KMS-11 (cell line): ENCODE measurements around the gene ATG4D.
"Not testable (repeated sequence)": the region's sequence is repeated elsewhere in the genome, so short reads cannot be mapped to it uniquely, and the experiment has no call there.

Source experiments
- H2AFZ ChIP-seq: fragments of 200-600 bp; sonication (generic); 2 replicates; pipeline ENCODE4 v1.6.1; 2016; ENCODE audit warnings: antibody characterized with exemption, mixed run types, low read depth
- H3K27ac ChIP-seq: fragments of 200-600 bp; sonication (generic); 2 replicates; pipeline ENCODE4 v1.6.1; 2016; ENCODE audit warnings: mild to moderate bottlenecking, mixed run types
- H3K27me3 ChIP-seq: fragments of 200-600 bp; sonication (generic); 2 replicates; pipeline ENCODE4 v1.6.1; 2017; ENCODE audit warnings: mild to moderate bottlenecking, low read depth, mixed run types, moderate library complexity; ENCODE audit not compliant: insufficient read depth
- H3K36me3 ChIP-seq: fragments of 200-600 bp; sonication (generic); 2 replicates; pipeline ENCODE4 v1.6.1; 2017; ENCODE audit warnings: mild to moderate bottlenecking, mixed run types; ENCODE audit not compliant: insufficient read depth
- H3K4me1 ChIP-seq: fragments of 200-600 bp; sonication (generic); 2 replicates; pipeline ENCODE4 v1.6.1; 2016; ENCODE audit warnings: mild to moderate bottlenecking, low read depth, mixed run types; ENCODE audit not compliant: poor library complexity, severe bottlenecking
- H3K4me2 ChIP-seq: fragments of 200-600 bp; sonication (generic); 2 replicates; pipeline ENCODE4 v1.7.0; 2016; ENCODE audit warnings: mild to moderate bottlenecking, mixed run types
- H3K4me3 ChIP-seq: fragments of 200-600 bp; sonication (generic); IDR thresholded peaks from 2 replicates; pipeline ENCODE4 v1.6.1; 2017; ENCODE audit warnings: low read depth, low read length, mixed read lengths; ENCODE audit not compliant: insufficient read depth
- H3K79me2 ChIP-seq: fragments of 200-600 bp; sonication (generic); 2 replicates; pipeline ENCODE4 v1.6.1; 2016; ENCODE audit warnings: low read depth, mixed run types; ENCODE audit not compliant: insufficient read depth
- H3K9ac ChIP-seq: fragments of 200-600 bp; sonication (generic); 2 replicates; pipeline ENCODE4 v1.6.1; 2016; ENCODE audit warnings: mild to moderate bottlenecking, mixed run types
- H4K20me1 ChIP-seq: fragments of 200-600 bp; sonication (generic); 2 replicates; pipeline ENCODE4 v1.6.1; 2016; ENCODE audit warnings: mild to moderate bottlenecking, mixed run types; ENCODE audit not compliant: insufficient read depth
- CTCF ChIP-seq: fragments of 200-600 bp; sonication (generic); conservative IDR thresholded peaks from 2 replicates; pipeline ENCODE4 v1.6.1; 2017; ENCODE audit warnings: low read depth, mild to moderate bottlenecking, antibody characterized with exemption, low read length, moderate library complexity, mixed read lengths

Gene ATG4D

GRCh38 chr19:10567656-10568055 is 24.0 kb downstream of the ATG4D start:
- peak overlapping the region; percentile 72 for H3K4me2 ChIP-seq
- peaks cover 17% of the 10 kb centered on the region for H3K79me2 ChIP-seq
- H3K27ac ChIP-seq = no peak overlapping the region
- no peak overlapping the region for H3K9ac ChIP-seq
- no peak overlapping the region for H3K4me3 ChIP-seq
- no peaks in the 10 kb centered on the region for H4K20me1 ChIP-seq
- peaks cover 38% of the 10 kb centered on the region for H3K4me1 ChIP-seq
- no peak for TF ChIP-seq CTCF
- 0 out of 2 replicates have a peak, but pooled peaks cover 4% of the 10 kb centered on the region for H3K27me3 ChIP-seq
- H3K36me3 ChIP-seq = no peaks in the 10 kb centered on the region
- H2AFZ ChIP-seq = no peak overlapping the region

GRCh38 chr19:10568062-10568825 is 24.5 kb downstream of the ATG4D start:
- Histone ChIP-seq H3K4me3 (no peak overlapping the region), H3K9ac (no peak overlapping the region; the same call in 1 of the 2 replicates), H4K20me1 (no peaks in the 10 kb centered on the region), H3K27me3 (0 out of 2 replicates have a peak, but pooled peaks cover 4% of the 10 kb centered on the region), H3K79me2 (peaks cover 17% of the 10 kb centered on the region), H3K4me1 (peaks cover 38% of the 10 kb centered on the region), H2AFZ (peak overlapping the region; percentile 30), H3K27ac (no peak overlapping the region), H3K36me3 (no peaks in the 10 kb centered on the region), H3K4me2 (peak overlapping the region; percentile 72)
- TF ChIP-seq CTCF = no peak

- Histone ChIP-seq H4K20me1 (no peaks in the 10 kb centered on the region), H3K27me3 (0 out of 2 replicates have a peak, but pooled peaks cover 4% of the 10 kb centered on the region), H3K4me2 (peak within 1 kb of the TSS; percentile 91), H3K27ac (peak within 1 kb of the TSS; percentile 96), H3K36me3 (no peaks in the 10 kb centered on the region), H2AFZ (peak within 1 kb of the TSS; percentile 41), H3K4me3 (no peak within 1 kb of the TSS), H3K79me2 (peaks cover 12% of the 10 kb centered on the region), H3K9ac (peak within 1 kb of the TSS; percentile 92), H3K4me1 (peaks cover 38% of the 10 kb centered on the region)
- no peak for TF ChIP-seq CTCF
Measured at GRCh38 chr19:10568826-10569651, 25.3 kb downstream of the ATG4D start, which contains the start of gene CDKN2D. Gene CDKN2D, minus strand, starts transcription at chr19:10568979. Its CDS starts 326 bp downstream, at chr19:10568653.

GRCh38 chr19:10573793-10574192 is 30.1 kb downstream of the ATG4D start:
- not testable (repeated sequence) for H3K9ac ChIP-seq, H3K4me1 ChIP-seq, H3K79me2 ChIP-seq, H3K4me3 ChIP-seq, H3K36me3 ChIP-seq, H4K20me1 ChIP-seq, H3K4me2 ChIP-seq, H2AFZ ChIP-seq, H3K27me3 ChIP-seq, H3K27ac ChIP-seq
